AG10803 (cell line): ENCODE results near the gene EIF1AX.

ENCODE experiments used
- DNase-seq: peaks from one replicate; pipeline ENCODE4 v3.0.0; 2010; ENCODE audit warnings: low read depth
- H3K4me3 ChIP-seq: 2 replicates; pipeline ENCODE4 v1.5.1; 2011; ENCODE audit warnings: mild to moderate bottlenecking, low read length, control low read depth
- TF ChIP-seq, protein P1 (sequence below): conservative IDR thresholded peaks from 2 replicates; pipeline ENCODE4 v1.5.1; 2011; ENCODE audit warnings: mild to moderate bottlenecking, low read length, control low read depth, inconsistent platforms

The EIF1AX gene

DNA sequence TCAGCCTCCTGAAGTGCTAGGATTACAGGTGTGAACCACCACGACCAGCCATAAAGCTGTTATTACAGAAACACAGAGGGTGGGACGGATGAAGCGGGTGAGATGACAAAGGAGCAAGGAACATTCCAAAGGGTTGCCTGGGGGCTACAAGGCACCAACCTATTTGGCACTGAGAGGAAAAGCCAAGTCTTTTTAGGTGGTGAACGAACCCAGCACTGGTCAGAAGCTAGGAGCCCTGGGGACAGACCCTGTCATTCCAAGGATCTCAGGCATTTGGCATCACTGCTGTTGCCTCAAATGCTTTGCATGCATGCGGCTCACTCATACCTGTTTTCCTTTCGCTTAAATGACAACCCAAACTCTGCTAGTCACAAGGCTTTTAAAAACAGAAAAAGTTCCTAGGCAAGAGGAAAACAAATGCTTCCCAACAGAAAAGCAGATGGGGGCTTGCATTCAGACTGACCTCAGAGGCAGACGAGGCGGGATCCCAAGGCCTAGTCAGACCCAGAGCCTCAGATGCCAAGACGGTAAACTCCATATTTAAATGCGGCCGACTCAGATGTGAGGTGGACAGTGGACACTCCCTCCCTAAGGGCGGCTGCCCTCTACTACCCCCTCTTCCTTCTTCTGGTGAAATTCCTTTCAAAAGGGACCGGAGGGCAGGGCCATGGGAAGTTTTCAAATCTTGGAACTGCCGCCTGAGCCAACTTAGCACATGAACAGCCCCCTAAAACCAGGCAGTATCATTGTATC, 29.4 kb downstream of the EIF1AX start:
- TF ChIP-seq, protein P1, sequence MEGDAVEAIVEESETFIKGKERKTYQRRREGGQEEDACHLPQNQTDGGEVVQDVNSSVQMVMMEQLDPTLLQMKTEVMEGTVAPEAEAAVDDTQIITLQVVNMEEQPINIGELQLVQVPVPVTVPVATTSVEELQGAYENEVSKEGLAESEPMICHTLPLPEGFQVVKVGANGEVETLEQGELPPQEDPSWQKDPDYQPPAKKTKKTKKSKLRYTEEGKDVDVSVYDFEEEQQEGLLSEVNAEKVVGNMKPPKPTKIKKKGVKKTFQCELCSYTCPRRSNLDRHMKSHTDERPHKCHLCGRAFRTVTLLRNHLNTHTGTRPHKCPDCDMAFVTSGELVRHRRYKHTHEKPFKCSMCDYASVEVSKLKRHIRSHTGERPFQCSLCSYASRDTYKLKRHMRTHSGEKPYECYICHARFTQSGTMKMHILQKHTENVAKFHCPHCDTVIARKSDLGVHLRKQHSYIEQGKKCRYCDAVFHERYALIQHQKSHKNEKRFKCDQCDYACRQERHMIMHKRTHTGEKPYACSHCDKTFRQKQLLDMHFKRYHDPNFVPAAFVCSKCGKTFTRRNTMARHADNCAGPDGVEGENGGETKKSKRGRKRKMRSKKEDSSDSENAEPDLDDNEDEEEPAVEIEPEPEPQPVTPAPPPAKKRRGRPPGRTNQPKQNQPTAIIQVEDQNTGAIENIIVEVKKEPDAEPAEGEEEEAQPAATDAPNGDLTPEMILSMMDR: no peak

DNA sequence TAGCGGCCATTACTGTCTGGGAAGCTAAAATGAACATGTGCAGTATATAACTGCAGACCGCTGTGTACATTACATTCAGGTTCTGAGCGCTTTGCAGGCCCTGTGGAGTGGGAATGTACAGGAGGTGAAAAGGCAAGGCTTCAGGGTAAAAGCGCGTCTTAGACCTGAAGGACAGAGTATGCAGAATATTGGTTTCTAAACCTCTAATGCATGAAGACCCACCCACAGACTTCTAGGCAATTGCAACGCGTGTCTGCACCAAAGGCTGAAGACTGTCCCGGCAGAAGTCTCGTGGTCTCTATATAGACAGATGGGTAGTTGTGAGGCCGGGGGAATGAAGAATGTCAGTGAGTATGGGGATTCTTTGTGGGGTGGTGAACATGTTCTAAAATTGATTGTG, 30.4 kb downstream of the EIF1AX start:
- TF ChIP-seq, protein P1: no peak
- no peak overlapping the region for H3K4me3 ChIP-seq
- DNase-seq: no peak

More for the DNA sequence above, 29.4 kb downstream of the EIF1AX start:
- H3K4me3 ChIP-seq: no peak overlapping the region
- DNase-seq: no peak

DNA sequence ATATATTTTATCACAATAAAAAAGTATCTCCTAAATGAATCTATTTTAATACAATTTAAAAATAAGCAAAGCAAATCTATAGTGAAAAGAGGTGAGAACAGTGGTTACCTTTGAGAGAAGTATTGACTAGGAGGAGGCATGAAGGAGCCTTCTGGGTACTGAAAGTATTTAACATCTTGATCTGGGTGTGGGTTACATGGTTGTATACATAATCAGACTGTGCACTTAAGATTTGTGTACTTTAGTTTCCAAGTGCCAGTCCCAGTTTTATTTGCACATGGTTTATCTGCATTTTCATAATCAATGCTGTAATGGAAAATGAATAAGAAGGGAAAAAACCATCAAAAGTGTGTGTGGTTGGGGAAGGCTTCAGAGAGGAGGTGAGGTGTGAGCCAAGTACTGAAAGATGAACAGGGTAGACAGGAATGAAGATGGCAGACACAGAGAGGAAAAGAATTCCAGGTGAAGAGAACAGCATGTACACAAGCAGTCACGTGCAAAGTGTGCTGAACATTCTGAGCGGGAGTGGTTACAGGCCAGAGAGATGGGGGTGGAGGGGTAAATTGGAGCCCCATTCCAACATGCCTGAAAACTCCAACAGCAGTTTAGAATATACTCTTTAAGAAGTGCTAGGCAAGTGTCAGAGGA, 39.6 kb downstream of the EIF1AX start:
- TF ChIP-seq, protein P1: no peak
- no peak for DNase-seq

DNA sequence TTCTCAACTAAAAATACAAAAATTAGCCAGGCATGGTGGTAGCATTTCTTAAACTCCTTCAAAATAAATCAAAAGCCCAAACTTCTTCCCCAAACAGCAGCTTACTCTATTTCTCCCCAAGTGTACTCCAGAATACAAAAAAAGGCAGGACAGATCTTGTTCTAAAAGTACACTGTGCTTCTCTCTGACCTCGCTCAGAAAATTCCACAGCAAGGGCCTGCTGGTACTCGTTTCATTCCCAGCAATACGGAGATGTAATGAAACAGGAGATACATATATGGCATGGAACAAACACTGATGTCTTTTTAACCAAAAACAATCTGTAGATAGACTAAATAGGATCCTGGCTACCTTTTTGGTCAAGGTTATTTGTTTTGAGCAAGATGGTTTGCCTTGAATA, 50.1 kb downstream of the EIF1AX start:
- DNase-seq: no peak
- no peak overlapping the region for H3K4me3 ChIP-seq
- TF ChIP-seq, protein P1: no peak

More for the DNA sequence above, 39.6 kb downstream of the EIF1AX start:
- no peak overlapping the region for H3K4me3 ChIP-seq

DNA sequence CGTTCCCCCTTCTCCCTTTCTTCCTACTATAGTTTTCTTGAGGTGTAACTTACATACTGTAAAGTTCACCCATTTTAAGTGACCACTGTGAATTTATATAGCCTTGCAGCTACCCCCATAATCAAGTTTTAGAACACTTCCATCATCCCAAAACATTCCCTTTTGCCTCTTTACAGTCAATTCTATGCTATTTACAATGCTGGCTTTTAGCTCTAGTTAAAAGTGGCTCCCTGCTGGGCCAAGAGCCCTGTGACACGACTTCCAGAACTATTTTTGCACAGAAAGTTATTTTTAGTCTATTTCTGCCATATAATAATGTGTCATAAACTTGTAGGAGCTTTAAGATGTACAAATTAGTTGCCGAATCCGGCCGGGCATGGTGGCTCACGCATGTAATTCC, 51.8 kb downstream of the EIF1AX start:
- TF ChIP-seq, protein P1: no peak
- no peak for DNase-seq
- H3K4me3 ChIP-seq: no peak overlapping the region

DNA sequence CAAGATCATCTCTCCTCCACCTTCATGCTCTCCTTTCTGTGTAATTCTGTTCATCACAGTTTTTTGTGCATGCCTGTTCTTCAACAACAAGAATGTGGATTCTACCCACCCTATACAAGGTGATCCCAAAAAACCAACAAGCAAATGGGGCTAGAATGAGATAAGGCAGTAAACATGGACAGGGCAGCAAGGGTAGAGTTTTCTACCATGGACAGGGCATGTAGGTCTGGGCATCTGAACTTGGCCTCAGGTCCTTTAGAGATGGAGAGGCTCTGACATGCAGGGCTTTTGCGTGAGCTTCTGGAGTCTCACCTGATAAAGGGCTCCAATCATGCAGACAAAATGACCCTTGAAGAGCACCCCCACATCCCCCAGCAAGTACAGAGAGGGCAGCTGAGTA, 61.4 kb downstream of the EIF1AX start:
- DNase-seq: no peak
- TF ChIP-seq, protein P1: no peak
- H3K4me3 ChIP-seq: no peak overlapping the region
